WTC11 (cell line): ENCODE measurements around the gene ITSN1.

Experiments
- FOXK1 ChIP-seq: sonication (generic); formaldehyde crosslinking; IDR thresholded peaks from 2 replicates; pipeline ENCODE4 v1.8.0; 2022; ENCODE audit warnings: mild to moderate bottlenecking, moderate library complexity, missing genetic modification reagents
- NR1H2 ChIP-seq: sonication (generic); formaldehyde crosslinking; IDR thresholded peaks from 2 replicates; pipeline ENCODE4 v1.9.0; 2021; ENCODE audit warnings: mild to moderate bottlenecking, moderate library complexity, missing genetic modification reagents
- NR2C2 ChIP-seq: sonication (generic); formaldehyde crosslinking; IDR thresholded peaks from 2 replicates; pipeline ENCODE4 v1.8.0; 2022; ENCODE audit warnings: mild to moderate bottlenecking, missing genetic modification reagents
- TCF7 ChIP-seq: sonication (generic); formaldehyde crosslinking; IDR thresholded peaks from 2 replicates; pipeline ENCODE4 v1.8.0; 2022; ENCODE audit warnings: mild to moderate bottlenecking, low read depth, missing genetic modification reagents, moderate library complexity
- ZNF423 ChIP-seq: fragments of 250-450 bp; sonication (Bioruptor Pico); IDR thresholded peaks from 2 replicates; pipeline ENCODE4 v2.1.2; 2022; ENCODE audit warnings: mild to moderate bottlenecking, moderate library complexity
- TF ChIP-seq, protein P1 (sequence below): fragments of 200-600 bp; IDR thresholded peaks from 2 replicates; pipeline ENCODE4 v1.8.0; 2022; ENCODE audit warnings: antibody characterized with exemption
- TF ChIP-seq, protein P2 (sequence below): sonication (generic); formaldehyde crosslinking; IDR thresholded peaks from 2 replicates; pipeline ENCODE4 v1.8.1; 2023; ENCODE audit warnings: mild to moderate bottlenecking, missing genetic modification reagents, moderate library complexity
- TF ChIP-seq, protein P3 (sequence below): sonication (generic); formaldehyde crosslinking; IDR thresholded peaks from 2 replicates; pipeline ENCODE4 v1.8.1; 2023; ENCODE audit warnings: mild to moderate bottlenecking, missing genetic modification reagents
- TF ChIP-seq, protein P4 (sequence below): sonication (generic); formaldehyde crosslinking; IDR thresholded peaks from 2 replicates; pipeline ENCODE4 v1.8.1; 2022; ENCODE audit warnings: low read depth, mild to moderate bottlenecking, moderate library complexity, missing genetic modification reagents, borderline replicate concordance
- TF ChIP-seq, protein P5 (sequence below): sonication (generic); formaldehyde crosslinking; IDR thresholded peaks from 2 replicates; pipeline ENCODE4 v1.8.1; 2022; ENCODE audit warnings: low read depth, missing genetic modification reagents, borderline replicate concordance
- TF ChIP-seq, protein P6 (sequence below): sonication (generic); formaldehyde crosslinking; IDR thresholded peaks from 2 replicates; pipeline ENCODE4 v1.8.0; 2022; ENCODE audit warnings: missing genetic modification reagents
- TF ChIP-seq, protein P7 (sequence below): sonication (generic); formaldehyde crosslinking; IDR thresholded peaks from 2 replicates; pipeline ENCODE4 v1.8.0; 2023; ENCODE audit warnings: missing genetic modification reagents, mild to moderate bottlenecking, borderline replicate concordance

DNA sequence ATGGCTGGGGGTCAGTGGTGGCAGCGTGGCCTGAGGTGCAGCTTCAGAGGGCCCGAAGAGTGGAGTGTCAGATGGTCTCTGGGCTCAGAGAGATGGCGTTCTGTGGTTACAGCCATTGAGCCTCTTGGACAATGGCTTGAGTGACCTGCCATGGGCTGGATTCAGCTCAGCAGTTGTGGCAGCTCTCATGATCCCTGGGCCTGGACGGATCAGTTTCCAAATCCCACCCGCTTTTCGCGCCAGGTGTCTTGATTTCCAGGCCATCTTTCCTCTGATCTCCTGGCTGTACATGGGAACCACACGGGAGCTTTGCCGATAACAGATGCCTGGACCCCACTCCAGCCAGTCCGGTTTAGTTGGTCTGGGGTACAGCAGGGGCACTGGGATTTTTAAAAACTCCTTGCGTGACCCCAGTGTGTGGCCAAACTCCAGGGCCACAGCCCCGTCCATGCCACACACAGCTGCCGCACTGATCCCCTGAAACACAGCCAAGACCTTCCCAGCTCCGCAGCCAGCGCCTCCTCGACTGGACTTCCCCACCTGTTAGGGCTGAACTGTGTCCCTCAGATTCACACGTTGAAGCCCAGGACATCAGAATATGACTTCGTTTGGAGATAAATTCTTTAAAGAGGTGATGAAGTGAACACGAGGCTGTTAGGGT lies 205.4 kb downstream of the ITSN1 start:
- TF ChIP-seq, protein P1, sequence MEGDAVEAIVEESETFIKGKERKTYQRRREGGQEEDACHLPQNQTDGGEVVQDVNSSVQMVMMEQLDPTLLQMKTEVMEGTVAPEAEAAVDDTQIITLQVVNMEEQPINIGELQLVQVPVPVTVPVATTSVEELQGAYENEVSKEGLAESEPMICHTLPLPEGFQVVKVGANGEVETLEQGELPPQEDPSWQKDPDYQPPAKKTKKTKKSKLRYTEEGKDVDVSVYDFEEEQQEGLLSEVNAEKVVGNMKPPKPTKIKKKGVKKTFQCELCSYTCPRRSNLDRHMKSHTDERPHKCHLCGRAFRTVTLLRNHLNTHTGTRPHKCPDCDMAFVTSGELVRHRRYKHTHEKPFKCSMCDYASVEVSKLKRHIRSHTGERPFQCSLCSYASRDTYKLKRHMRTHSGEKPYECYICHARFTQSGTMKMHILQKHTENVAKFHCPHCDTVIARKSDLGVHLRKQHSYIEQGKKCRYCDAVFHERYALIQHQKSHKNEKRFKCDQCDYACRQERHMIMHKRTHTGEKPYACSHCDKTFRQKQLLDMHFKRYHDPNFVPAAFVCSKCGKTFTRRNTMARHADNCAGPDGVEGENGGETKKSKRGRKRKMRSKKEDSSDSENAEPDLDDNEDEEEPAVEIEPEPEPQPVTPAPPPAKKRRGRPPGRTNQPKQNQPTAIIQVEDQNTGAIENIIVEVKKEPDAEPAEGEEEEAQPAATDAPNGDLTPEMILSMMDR = no peak
- TF ChIP-seq, protein P2, sequence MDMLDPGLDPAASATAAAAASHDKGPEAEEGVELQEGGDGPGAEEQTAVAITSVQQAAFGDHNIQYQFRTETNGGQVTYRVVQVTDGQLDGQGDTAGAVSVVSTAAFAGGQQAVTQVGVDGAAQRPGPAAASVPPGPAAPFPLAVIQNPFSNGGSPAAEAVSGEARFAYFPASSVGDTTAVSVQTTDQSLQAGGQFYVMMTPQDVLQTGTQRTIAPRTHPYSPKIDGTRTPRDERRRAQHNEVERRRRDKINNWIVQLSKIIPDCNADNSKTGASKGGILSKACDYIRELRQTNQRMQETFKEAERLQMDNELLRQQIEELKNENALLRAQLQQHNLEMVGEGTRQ (CRISPR knock-in tag) = no peak
- TF ChIP-seq, protein P3, sequence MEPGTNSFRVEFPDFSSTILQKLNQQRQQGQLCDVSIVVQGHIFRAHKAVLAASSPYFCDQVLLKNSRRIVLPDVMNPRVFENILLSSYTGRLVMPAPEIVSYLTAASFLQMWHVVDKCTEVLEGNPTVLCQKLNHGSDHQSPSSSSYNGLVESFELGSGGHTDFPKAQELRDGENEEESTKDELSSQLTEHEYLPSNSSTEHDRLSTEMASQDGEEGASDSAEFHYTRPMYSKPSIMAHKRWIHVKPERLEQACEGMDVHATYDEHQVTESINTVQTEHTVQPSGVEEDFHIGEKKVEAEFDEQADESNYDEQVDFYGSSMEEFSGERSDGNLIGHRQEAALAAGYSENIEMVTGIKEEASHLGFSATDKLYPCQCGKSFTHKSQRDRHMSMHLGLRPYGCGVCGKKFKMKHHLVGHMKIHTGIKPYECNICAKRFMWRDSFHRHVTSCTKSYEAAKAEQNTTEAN (CRISPR knock-in tag) = no peak
- TF ChIP-seq ZNF423 (CRISPR knock-in tag) (no peak), TCF7 (CRISPR knock-in tag) (no peak), FOXK1 (CRISPR knock-in tag) (no peak), NR2C2 (CRISPR knock-in tag) (no peak), NR1H2 (CRISPR knock-in tag) (no peak)
- TF ChIP-seq, protein P4, sequence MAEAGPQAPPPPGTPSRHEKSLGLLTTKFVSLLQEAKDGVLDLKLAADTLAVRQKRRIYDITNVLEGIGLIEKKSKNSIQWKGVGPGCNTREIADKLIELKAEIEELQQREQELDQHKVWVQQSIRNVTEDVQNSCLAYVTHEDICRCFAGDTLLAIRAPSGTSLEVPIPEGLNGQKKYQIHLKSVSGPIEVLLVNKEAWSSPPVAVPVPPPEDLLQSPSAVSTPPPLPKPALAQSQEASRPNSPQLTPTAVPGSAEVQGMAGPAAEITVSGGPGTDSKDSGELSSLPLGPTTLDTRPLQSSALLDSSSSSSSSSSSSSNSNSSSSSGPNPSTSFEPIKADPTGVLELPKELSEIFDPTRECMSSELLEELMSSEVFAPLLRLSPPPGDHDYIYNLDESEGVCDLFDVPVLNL = no peak
- TF ChIP-seq, protein P5, sequence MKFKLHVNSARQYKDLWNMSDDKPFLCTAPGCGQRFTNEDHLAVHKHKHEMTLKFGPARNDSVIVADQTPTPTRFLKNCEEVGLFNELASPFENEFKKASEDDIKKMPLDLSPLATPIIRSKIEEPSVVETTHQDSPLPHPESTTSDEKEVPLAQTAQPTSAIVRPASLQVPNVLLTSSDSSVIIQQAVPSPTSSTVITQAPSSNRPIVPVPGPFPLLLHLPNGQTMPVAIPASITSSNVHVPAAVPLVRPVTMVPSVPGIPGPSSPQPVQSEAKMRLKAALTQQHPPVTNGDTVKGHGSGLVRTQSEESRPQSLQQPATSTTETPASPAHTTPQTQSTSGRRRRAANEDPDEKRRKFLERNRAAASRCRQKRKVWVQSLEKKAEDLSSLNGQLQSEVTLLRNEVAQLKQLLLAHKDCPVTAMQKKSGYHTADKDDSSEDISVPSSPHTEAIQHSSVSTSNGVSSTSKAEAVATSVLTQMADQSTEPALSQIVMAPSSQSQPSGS (CRISPR knock-in tag) = no peak
- TF ChIP-seq, protein P6, sequence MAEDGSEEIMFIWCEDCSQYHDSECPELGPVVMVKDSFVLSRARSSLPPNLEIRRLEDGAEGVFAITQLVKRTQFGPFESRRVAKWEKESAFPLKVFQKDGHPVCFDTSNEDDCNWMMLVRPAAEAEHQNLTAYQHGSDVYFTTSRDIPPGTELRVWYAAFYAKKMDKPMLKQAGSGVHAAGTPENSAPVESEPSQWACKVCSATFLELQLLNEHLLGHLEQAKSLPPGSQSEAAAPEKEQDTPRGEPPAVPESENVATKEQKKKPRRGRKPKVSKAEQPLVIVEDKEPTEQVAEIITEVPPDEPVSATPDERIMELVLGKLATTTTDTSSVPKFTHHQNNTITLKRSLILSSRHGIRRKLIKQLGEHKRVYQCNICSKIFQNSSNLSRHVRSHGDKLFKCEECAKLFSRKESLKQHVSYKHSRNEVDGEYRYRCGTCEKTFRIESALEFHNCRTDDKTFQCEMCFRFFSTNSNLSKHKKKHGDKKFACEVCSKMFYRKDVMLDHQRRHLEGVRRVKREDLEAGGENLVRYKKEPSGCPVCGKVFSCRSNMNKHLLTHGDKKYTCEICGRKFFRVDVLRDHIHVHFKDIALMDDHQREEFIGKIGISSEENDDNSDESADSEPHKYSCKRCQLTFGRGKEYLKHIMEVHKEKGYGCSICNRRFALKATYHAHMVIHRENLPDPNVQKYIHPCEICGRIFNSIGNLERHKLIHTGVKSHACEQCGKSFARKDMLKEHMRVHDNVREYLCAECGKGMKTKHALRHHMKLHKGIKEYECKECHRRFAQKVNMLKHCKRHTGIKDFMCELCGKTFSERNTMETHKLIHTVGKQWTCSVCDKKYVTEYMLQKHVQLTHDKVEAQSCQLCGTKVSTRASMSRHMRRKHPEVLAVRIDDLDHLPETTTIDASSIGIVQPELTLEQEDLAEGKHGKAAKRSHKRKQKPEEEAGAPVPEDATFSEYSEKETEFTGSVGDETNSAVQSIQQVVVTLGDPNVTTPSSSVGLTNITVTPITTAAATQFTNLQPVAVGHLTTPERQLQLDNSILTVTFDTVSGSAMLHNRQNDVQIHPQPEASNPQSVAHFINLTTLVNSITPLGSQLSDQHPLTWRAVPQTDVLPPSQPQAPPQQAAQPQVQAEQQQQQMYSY = no peak
- TF ChIP-seq, protein P7, sequence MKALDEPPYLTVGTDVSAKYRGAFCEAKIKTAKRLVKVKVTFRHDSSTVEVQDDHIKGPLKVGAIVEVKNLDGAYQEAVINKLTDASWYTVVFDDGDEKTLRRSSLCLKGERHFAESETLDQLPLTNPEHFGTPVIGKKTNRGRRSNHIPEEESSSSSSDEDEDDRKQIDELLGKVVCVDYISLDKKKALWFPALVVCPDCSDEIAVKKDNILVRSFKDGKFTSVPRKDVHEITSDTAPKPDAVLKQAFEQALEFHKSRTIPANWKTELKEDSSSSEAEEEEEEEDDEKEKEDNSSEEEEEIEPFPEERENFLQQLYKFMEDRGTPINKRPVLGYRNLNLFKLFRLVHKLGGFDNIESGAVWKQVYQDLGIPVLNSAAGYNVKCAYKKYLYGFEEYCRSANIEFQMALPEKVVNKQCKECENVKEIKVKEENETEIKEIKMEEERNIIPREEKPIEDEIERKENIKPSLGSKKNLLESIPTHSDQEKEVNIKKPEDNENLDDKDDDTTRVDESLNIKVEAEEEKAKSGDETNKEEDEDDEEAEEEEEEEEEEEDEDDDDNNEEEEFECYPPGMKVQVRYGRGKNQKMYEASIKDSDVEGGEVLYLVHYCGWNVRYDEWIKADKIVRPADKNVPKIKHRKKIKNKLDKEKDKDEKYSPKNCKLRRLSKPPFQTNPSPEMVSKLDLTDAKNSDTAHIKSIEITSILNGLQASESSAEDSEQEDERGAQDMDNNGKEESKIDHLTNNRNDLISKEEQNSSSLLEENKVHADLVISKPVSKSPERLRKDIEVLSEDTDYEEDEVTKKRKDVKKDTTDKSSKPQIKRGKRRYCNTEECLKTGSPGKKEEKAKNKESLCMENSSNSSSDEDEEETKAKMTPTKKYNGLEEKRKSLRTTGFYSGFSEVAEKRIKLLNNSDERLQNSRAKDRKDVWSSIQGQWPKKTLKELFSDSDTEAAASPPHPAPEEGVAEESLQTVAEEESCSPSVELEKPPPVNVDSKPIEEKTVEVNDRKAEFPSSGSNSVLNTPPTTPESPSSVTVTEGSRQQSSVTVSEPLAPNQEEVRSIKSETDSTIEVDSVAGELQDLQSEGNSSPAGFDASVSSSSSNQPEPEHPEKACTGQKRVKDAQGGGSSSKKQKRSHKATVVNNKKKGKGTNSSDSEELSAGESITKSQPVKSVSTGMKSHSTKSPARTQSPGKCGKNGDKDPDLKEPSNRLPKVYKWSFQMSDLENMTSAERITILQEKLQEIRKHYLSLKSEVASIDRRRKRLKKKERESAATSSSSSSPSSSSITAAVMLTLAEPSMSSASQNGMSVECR (CRISPR knock-in tag) = no peak
